ENCODE results near the gene RREB1.

RREB1 gene

DNA sequence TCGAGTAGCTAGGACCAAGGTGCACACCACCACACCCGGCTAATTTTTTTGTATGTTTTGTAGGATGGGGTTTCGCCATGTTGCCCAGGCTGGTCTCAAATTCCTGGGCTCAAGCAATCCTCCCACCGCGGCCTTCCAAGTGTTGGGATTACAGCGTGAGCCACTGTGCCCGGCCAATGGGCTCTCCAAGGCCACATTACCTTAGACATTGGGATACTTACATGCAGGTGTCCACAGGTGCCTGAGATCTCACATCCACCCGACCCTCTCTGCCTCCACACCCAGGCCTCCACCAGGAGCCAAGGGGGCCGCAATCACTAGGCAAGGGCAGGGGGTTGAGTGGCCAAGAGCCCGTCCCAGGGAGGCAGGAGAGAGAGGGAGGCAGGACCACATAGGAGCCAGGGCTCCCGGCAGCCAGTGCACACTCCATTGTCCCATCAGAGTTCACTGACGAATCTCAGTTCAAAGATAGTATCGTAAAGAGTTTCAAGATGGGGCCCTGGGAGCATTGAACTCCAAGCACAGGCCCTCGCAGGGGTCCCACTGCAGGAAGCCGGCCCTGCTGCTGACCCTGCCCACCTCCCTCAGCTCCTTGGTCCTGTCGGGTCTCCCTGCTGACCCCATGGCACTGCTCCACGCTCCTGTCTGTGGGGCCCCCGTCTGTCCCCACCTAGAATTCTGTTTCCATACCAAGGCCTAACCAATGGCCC, 149.9 kb downstream of the RREB1 start:
- no peak for DNase-seq (ENCODE audit: extremely low spot score)
- POLR2A ChIA-PET = no interaction called here
- CTCF ChIA-PET = no interaction called here
- no peak for TF ChIP-seq SP1 (IDR thresholded peaks at IDR 0.05)
- no peak for TF ChIP-seq BHLHE40 (IDR thresholded peaks at IDR 0.05; ENCODE audit: borderline replicate concordance)
- TF ChIP-seq L3MBTL2 (conservative IDR thresholded peaks at IDR 0.05) = no peak
- no peak for TF ChIP-seq SUZ12 (IDR thresholded peaks at IDR 0.05)
- no peak for TF ChIP-seq ZNF384 (IDR thresholded peaks at IDR 0.05)
- no peak for TF ChIP-seq TARDBP (IDR thresholded peaks at IDR 0.05)
- no peak for TF ChIP-seq HDGF (IDR thresholded peaks at IDR 0.05; ENCODE audit: borderline replicate concordance)
- no peak for TF ChIP-seq NFRKB (IDR thresholded peaks at IDR 0.05)
- TF ChIP-seq LEF1 (IDR thresholded peaks at IDR 0.05; ENCODE audit: borderline replicate concordance) = no peak
- TF ChIP-seq FOXM1 (IDR thresholded peaks at IDR 0.05; ENCODE audit: borderline replicate concordance) = no peak
- TF ChIP-seq FOXA1 (IDR thresholded peaks at IDR 0.05) = no peak
- TF ChIP-seq, protein P1, sequence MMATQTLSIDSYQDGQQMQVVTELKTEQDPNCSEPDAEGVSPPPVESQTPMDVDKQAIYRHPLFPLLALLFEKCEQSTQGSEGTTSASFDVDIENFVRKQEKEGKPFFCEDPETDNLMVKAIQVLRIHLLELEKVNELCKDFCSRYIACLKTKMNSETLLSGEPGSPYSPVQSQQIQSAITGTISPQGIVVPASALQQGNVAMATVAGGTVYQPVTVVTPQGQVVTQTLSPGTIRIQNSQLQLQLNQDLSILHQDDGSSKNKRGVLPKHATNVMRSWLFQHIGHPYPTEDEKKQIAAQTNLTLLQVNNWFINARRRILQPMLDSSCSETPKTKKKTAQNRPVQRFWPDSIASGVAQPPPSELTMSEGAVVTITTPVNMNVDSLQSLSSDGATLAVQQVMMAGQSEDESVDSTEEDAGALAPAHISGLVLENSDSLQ (IDR thresholded peaks at IDR 0.05) = no peak
- TF ChIP-seq ELF4 (IDR thresholded peaks at IDR 0.05) = no peak
- no peak for TF ChIP-seq CTBP1 (IDR thresholded peaks at IDR 0.05; ENCODE audit: borderline replicate concordance)
- no peak for TF ChIP-seq ARNT (IDR thresholded peaks at IDR 0.05)

DNA sequence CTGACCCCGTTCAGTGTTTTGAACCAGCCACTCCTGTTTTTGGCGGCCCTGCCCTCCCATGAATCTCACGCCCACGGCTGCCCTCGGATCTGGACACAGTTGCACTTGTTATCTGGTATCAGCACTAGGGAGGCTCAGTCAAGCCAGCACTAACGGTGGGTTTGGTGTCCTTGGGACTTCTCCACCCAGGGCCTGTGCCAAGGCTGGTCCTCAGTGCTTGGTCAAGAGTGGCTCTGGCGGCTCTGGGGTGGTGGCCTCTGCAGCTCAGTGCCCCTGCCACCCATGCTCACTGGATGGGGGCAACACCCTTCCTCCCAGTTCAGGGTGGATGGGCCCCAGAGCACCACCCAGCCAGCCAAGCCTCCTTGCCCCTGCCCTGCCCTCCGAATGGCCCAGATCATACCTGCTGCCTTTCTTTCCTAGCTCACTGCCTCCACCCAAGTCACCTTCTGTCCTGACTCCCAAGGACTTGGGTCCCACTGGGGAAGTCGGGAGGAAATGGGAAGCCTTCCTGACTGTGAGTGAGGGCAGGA, 150.5 kb downstream of the RREB1 start:
- no peak for DNase-seq (ENCODE audit: extremely low spot score)
- TF ChIP-seq FOXM1 (IDR thresholded peaks at IDR 0.05; ENCODE audit: borderline replicate concordance) = no peak
- TF ChIP-seq, protein P1 (IDR thresholded peaks at IDR 0.05) = no peak
- TF ChIP-seq TARDBP (IDR thresholded peaks at IDR 0.05) = no peak
- no peak for TF ChIP-seq SUZ12 (IDR thresholded peaks at IDR 0.05)
- TF ChIP-seq CTBP1 (IDR thresholded peaks at IDR 0.05; ENCODE audit: borderline replicate concordance) = no peak
- no peak for TF ChIP-seq NFRKB (IDR thresholded peaks at IDR 0.05)
- no peak for TF ChIP-seq FOXA1 (IDR thresholded peaks at IDR 0.05)
- no peak for TF ChIP-seq L3MBTL2 (conservative IDR thresholded peaks at IDR 0.05)
- no peak for TF ChIP-seq FOXK2 (IDR thresholded peaks at IDR 0.05)
- no peak for TF ChIP-seq ZNF384 (IDR thresholded peaks at IDR 0.05)
- TF ChIP-seq SP1 (IDR thresholded peaks at IDR 0.05) = no peak
- TF ChIP-seq BHLHE40 (IDR thresholded peaks at IDR 0.05; ENCODE audit: borderline replicate concordance) = no peak
- TF ChIP-seq ELF4 (IDR thresholded peaks at IDR 0.05) = no peak
- TF ChIP-seq LEF1 (IDR thresholded peaks at IDR 0.05; ENCODE audit: borderline replicate concordance) = no peak
- TF ChIP-seq ARNT (IDR thresholded peaks at IDR 0.05) = no peak
- TF ChIP-seq HDGF (IDR thresholded peaks at IDR 0.05; ENCODE audit: borderline replicate concordance) = no peak
- ChIA-PET CTCF (no interaction called here), POLR2A (no interaction called here)

DNA sequence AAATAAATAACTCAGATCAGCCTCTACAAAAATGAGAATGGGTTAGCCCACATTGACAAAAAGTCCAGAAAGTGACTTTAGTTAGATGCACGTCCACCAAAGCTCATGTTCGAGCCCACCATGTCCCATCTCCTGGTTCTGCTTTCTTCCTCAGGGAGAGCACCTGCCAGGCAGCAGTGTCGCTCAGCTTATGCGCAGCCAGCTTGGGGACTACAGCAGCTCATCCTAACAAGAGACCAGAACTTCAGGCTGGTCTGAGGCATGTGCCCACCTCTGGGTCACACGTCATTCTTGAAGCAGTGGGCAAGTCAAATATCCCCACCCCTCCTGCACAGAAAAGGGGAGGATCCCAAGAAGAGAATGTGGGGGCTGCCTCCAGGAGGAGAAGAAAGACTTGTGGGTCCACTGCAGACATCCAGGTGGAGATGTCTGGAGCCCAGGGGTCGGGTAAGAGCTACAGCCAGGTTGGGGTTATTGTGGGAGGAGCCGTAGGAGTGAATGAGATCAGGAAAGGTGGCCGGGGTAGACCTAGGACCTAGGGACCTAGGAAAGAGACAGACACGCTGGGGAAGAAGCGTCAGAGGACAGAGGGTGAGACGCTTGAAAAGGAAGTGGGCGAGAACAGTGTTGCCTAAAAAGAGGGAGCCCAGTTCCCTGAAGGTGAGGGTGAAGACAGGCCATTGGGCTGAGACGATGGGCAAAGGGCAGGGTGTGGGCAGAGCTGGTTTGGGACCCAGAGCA, 152.7 kb downstream of the RREB1 start:
- TF ChIP-seq FOXK2 (IDR thresholded peaks at IDR 0.05) (no peak), CTBP1 (IDR thresholded peaks at IDR 0.05; ENCODE audit: borderline replicate concordance) (no peak), L3MBTL2 (conservative IDR thresholded peaks at IDR 0.05) (no peak), ZNF384 (IDR thresholded peaks at IDR 0.05) (no peak), FOXA1 (IDR thresholded peaks at IDR 0.05) (no peak), LEF1 (IDR thresholded peaks at IDR 0.05; ENCODE audit: borderline replicate concordance) (no peak), SUZ12 (IDR thresholded peaks at IDR 0.05) (no peak), BHLHE40 (IDR thresholded peaks at IDR 0.05; ENCODE audit: borderline replicate concordance) (no peak), NFRKB (IDR thresholded peaks at IDR 0.05) (no peak), ELF4 (IDR thresholded peaks at IDR 0.05) (no peak), SP1 (IDR thresholded peaks at IDR 0.05) (no peak), FOXM1 (IDR thresholded peaks at IDR 0.05; ENCODE audit: borderline replicate concordance) (no peak), TARDBP (IDR thresholded peaks at IDR 0.05) (no peak), ARNT (IDR thresholded peaks at IDR 0.05) (no peak), HDGF (IDR thresholded peaks at IDR 0.05; ENCODE audit: borderline replicate concordance) (no peak)
- TF ChIP-seq, protein P1 (IDR thresholded peaks at IDR 0.05) = no peak
- ChIA-PET POLR2A (interaction anchor here (0.5 to 3.1 kb wide), 2 partner anchors 9 to 463 kb away, joined by 3 to 13 read pairs; no protein-coding TSS in a partner anchor), CTCF (interaction anchor here (0.6 to 1.1 kb wide), 3 partner anchors 15 to 29 kb away, joined by 4 to 5 read pairs (median 4); no protein-coding TSS in a partner anchor)
- no peak for DNase-seq (ENCODE audit: extremely low spot score)

DNA sequence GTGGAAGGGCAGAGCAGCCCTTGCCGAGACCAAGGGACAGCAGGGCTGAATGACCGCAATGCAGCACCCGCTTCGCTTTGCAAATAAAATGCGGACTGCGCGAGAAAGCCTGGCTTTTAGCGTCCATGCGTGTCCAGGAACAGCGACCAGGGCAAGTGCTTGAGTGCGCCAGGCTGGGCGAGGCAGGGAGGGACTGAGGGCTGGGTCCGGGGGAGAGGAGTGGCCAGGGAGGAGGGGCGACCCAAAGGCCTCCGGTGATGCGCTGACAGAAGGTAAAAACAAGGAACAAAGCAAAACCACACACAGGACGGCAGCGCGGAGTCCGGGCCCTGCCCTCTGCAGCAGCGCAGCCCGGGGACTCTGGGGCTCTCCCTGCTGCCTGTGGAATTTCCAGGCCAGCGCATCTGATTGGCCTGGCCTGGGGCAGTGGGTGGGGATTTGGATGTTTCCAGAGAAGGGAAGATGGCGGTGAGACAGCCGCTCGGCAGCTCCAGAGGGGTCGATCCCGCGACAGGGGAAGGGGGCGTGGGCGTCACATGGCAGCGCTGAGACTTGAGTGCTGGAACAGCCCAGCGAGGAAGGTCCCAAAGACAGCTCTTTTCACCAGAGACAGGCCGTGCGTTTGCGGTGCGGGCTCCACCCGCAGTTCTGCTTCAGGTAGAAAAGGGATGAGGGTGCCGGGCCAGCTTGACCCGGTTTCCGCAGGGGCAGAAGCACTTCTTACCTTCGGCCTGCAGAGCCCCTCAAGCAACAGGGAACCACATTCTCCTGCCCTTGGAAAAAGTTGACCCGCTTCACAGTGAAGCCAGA, 153.5 kb downstream of the RREB1 start:
- ChIA-PET CTCF (interaction anchor here (0.5 to 1.1 kb wide), 3 partner anchors 19 to 110 kb away, joined by 3 to 5 read pairs (median 4); no protein-coding TSS in a partner anchor), POLR2A (interaction anchor here (0.5 to 3.1 kb wide), 4 partner anchors 10 to 464 kb away, joined by 3 to 13 read pairs (median 3); partner anchors contain the start of genes CAGE1 and RIOK1)
- no peak for TF ChIP-seq NFRKB (IDR thresholded peaks at IDR 0.05)
- no peak for TF ChIP-seq SUZ12 (IDR thresholded peaks at IDR 0.05)
- TF ChIP-seq ELF4 (IDR thresholded peaks at IDR 0.05) = 0 out of 2 replicates have a peak, but pooled peaks have one; percentile 39
- no peak for TF ChIP-seq FOXA1 (IDR thresholded peaks at IDR 0.05)
- TF ChIP-seq L3MBTL2 (conservative IDR thresholded peaks at IDR 0.05) = 0 out of 2 replicates have a peak, but pooled peaks have one; percentile 27
- no peak for TF ChIP-seq CTBP1 (IDR thresholded peaks at IDR 0.05; ENCODE audit: borderline replicate concordance)
- peak; percentile 79 for DNase-seq (ENCODE audit: extremely low spot score)
